ENCODE results near the gene C9orf43. TPM values are rescaled to one million over a fixed set of nuclear protein-coding genes. Genes with fewer than 3 reads are reported as not detected.
A peak's percentile ranks its signal among the peaks of the same experiment; 100 is the strongest.

The C9orf43 gene
- total RNA-seq, 1 experiment from 2014 or later = 0.82 TPM

GRCh38 chr9:113472199-113472598 is 61.7 kb downstream of the C9orf43 start:
- Histone ChIP-seq H3K9me3 (ENCODE audit: low read length) (no peaks in the 10 kb centered on the region), H2AFZ (ENCODE audit: low read length) (no peak overlapping the region), H3K79me2 (ENCODE audit: low read length) (no peaks in the 10 kb centered on the region), H3K4me1 (ENCODE audit: low read length) (no peaks in the 10 kb centered on the region), H3K4me2 (ENCODE audit: low read depth, low read length, poor library complexity, severe bottlenecking) (no peak overlapping the region), H4K20me1 (ENCODE audit: insufficient read depth, low read depth, low read length) (no peaks in the 10 kb centered on the region), H3K36me3 (ENCODE audit: insufficient read depth, low read length) (no peaks in the 10 kb centered on the region), H3K9ac (ENCODE audit: low read length) (no peak overlapping the region), H3K27me3 (ENCODE audit: low read length) (no peaks in the 10 kb centered on the region), H3K4me3 (ENCODE audit: low read length) (no peak overlapping the region), H3K9me2 (replicated peaks; ENCODE audit: insufficient read depth, low read length) (no peaks in the 10 kb centered on the region), H3K27ac (ENCODE audit: low read length) (no peak overlapping the region)
- DNase-seq = no peak

DNA sequence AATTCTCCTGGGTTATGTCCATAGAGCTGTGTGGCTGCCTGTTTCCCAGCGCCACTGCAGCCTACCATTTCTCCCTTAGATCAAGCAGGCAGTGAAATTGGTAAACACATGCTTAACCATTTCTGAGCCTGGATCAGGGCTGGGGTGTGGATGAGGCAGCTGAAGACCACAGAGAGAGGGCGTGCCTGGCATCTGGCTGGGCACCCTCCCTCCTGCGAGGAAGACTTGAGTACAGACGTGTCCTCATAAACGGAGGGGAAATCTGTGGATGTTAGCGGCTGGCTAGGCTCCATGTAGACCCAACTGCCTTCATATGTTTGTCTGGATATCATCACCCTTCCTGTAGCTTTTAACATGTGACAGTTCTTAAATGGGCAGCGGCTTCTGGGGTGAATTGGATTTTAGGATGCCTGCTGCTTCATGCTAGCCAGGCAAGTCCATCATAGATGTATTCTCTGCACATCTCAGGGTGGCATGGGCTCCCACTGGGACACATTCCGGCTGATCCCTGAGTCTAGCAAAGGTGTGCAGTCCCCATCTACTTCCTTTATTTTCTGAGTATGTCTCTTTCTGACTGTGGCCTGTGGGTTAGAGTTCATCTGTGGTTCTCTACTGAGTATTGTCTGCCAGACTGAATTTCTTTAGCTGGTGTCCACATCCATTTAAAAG is 63.9 kb downstream of the C9orf43 start:
- Histone ChIP-seq H3K27ac (ENCODE audit: low read length) (no peak overlapping the region), H3K27me3 (ENCODE audit: low read length) (no peaks in the 10 kb centered on the region), H3K4me2 (ENCODE audit: low read depth, low read length, poor library complexity, severe bottlenecking) (no peak overlapping the region), H3K4me3 (ENCODE audit: low read length) (no peak overlapping the region), H3K9ac (ENCODE audit: low read length) (no peak overlapping the region), H3K9me3 (ENCODE audit: low read length) (no peaks in the 10 kb centered on the region), H2AFZ (ENCODE audit: low read length) (no peak overlapping the region), H4K20me1 (ENCODE audit: insufficient read depth, low read depth, low read length) (no peaks in the 10 kb centered on the region), H3K9me2 (replicated peaks; ENCODE audit: insufficient read depth, low read length) (no peaks in the 10 kb centered on the region), H3K36me3 (ENCODE audit: insufficient read depth, low read length) (no peaks in the 10 kb centered on the region), H3K4me1 (ENCODE audit: low read length) (no peaks in the 10 kb centered on the region), H3K79me2 (ENCODE audit: low read length) (no peaks in the 10 kb centered on the region)
- DNase-seq = peak; percentile 21

DNA sequence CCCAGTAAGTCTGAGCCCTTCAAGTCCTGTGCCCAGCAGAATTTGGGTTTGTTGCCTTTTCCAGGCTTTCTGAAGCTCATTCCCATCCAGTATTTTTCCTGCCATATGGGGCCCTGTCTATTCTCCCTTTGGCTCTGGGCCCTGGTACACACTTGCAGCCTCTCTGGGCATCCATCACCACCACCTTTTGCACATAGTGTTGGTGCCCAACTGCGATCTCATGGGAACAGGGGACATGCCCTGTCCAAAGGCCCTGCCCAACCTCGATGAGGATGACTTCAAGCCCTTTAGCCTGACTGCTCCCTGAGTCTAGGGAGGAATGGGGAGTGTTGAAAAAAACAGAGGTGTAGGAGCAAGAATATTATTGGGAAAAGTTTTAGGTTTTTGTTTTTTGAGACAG is 64.5 kb downstream of the C9orf43 start:
- Histone ChIP-seq H4K20me1 (ENCODE audit: insufficient read depth, low read depth, low read length) (no peaks in the 10 kb centered on the region), H3K9ac (ENCODE audit: low read length) (no peak overlapping the region), H3K9me3 (ENCODE audit: low read length) (no peaks in the 10 kb centered on the region), H3K36me3 (ENCODE audit: insufficient read depth, low read length) (no peaks in the 10 kb centered on the region), H3K9me2 (replicated peaks; ENCODE audit: insufficient read depth, low read length) (no peaks in the 10 kb centered on the region), H3K4me2 (ENCODE audit: low read depth, low read length, poor library complexity, severe bottlenecking) (no peak overlapping the region), H2AFZ (ENCODE audit: low read length) (no peak overlapping the region), H3K27me3 (ENCODE audit: low read length) (no peaks in the 10 kb centered on the region), H3K79me2 (ENCODE audit: low read length) (no peaks in the 10 kb centered on the region), H3K4me3 (ENCODE audit: low read length) (no peak overlapping the region), H3K4me1 (ENCODE audit: low read length) (no peaks in the 10 kb centered on the region), H3K27ac (ENCODE audit: low read length) (no peak overlapping the region)
- DNase-seq = no peak

- Histone ChIP-seq H3K9ac (ENCODE audit: low read length) (no peak overlapping the region), H3K4me3 (ENCODE audit: low read length) (no peak overlapping the region), H3K36me3 (ENCODE audit: insufficient read depth, low read length) (no peaks in the 10 kb centered on the region), H3K9me3 (ENCODE audit: low read length) (no peaks in the 10 kb centered on the region), H3K9me2 (replicated peaks; ENCODE audit: insufficient read depth, low read length) (no peaks in the 10 kb centered on the region), H3K27me3 (ENCODE audit: low read length) (no peaks in the 10 kb centered on the region), H3K27ac (ENCODE audit: low read length) (no peak overlapping the region), H3K4me2 (ENCODE audit: low read depth, low read length, poor library complexity, severe bottlenecking) (no peak overlapping the region), H4K20me1 (ENCODE audit: insufficient read depth, low read depth, low read length) (no peaks in the 10 kb centered on the region), H2AFZ (ENCODE audit: low read length) (no peak overlapping the region), H3K4me1 (ENCODE audit: low read length) (no peaks in the 10 kb centered on the region), H3K79me2 (ENCODE audit: low read length) (no peaks in the 10 kb centered on the region)
- DNase-seq = peak; percentile 19
These were observed 65.4 kb downstream of the C9orf43 start for GRCh38 chr9:113475992-113476391.

DNA sequence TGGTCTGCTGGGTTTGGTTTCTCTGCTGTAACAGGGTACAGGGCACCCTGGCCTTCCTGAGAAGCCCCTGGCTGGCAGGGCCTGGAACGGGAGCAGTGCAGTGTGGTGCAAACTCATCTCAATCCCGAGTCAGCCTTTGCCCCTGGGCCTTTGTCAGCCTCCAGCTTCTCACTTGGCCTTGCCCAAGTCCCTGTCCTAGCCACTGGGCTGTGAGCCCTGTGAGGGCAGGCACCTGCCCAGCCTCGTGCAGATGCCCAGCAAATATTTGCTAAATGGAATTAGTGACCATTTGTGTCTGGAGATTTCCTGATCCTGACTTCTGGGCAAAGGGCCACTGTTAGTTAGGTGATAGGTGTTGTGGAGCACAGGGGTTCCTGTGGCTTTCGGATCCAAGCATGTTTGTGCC is 66.0 kb downstream of the C9orf43 start:
- Histone ChIP-seq H4K20me1 (ENCODE audit: insufficient read depth, low read depth, low read length) (no peaks in the 10 kb centered on the region), H3K4me3 (ENCODE audit: low read length) (no peak overlapping the region), H3K9me2 (replicated peaks; ENCODE audit: insufficient read depth, low read length) (no peaks in the 10 kb centered on the region), H3K27ac (ENCODE audit: low read length) (no peak overlapping the region), H2AFZ (ENCODE audit: low read length) (no peak overlapping the region), H3K9me3 (ENCODE audit: low read length) (no peaks in the 10 kb centered on the region), H3K27me3 (ENCODE audit: low read length) (no peaks in the 10 kb centered on the region), H3K79me2 (ENCODE audit: low read length) (no peaks in the 10 kb centered on the region), H3K36me3 (ENCODE audit: insufficient read depth, low read length) (no peaks in the 10 kb centered on the region), H3K4me2 (ENCODE audit: low read depth, low read length, poor library complexity, severe bottlenecking) (no peak overlapping the region), H3K9ac (ENCODE audit: low read length) (no peak overlapping the region), H3K4me1 (ENCODE audit: low read length) (no peaks in the 10 kb centered on the region)
- DNase-seq = peak; percentile 32

DNA sequence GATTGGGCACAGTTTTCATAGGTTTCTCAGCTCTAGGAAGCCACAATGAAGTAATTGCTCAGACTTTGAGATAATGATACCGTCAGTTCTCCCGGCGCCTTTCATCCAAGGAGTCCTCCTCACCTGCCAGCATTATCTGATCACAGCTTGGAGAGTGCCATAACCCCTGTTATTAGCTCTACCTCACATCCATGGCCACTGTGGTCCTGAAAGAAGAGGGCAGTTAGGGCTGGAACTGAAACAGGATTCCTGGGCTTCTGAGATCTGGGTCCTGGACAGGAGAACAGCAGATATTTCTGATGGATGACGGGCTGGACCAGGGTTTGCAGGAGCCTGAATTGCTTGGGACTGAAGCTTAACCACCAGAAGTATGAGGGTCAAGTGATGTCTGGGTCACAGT is 66.5 kb downstream of the C9orf43 start:
- Histone ChIP-seq H3K4me1 (ENCODE audit: low read length) (no peaks in the 10 kb centered on the region), H3K9me3 (ENCODE audit: low read length) (no peaks in the 10 kb centered on the region), H4K20me1 (ENCODE audit: insufficient read depth, low read depth, low read length) (no peaks in the 10 kb centered on the region), H3K9ac (ENCODE audit: low read length) (no peak overlapping the region), H3K36me3 (ENCODE audit: insufficient read depth, low read length) (no peaks in the 10 kb centered on the region), H3K79me2 (ENCODE audit: low read length) (no peaks in the 10 kb centered on the region), H3K27ac (ENCODE audit: low read length) (no peak overlapping the region), H3K9me2 (replicated peaks; ENCODE audit: insufficient read depth, low read length) (no peaks in the 10 kb centered on the region), H3K27me3 (ENCODE audit: low read length) (no peaks in the 10 kb centered on the region), H3K4me3 (ENCODE audit: low read length) (no peak overlapping the region), H2AFZ (ENCODE audit: low read length) (no peak overlapping the region), H3K4me2 (ENCODE audit: low read depth, low read length, poor library complexity, severe bottlenecking) (no peak overlapping the region)
- peak; percentile 21 for DNase-seq

DNA sequence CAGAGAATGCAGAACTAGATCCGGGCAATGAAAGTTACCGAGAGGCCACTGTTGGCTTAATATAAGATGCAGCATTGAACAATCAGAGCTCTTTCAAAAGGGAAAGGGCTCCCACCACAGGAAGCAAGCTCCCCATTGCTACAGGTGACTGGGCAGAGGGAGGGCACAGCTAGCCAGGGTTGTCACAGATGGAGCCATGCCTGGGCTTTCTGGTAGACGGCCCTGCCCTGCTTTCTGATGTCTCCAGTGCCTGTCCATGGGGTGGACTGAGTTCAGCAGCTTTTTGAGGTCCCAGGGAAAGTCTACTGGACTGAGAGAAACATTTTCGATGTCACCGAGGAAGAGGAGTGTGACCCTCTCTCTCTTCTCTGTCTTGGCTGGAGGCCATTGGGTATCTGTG is 67.1 kb downstream of the C9orf43 start:
- Histone ChIP-seq H3K27ac (ENCODE audit: low read length) (no peak overlapping the region), H3K4me1 (ENCODE audit: low read length) (no peaks in the 10 kb centered on the region), H4K20me1 (ENCODE audit: insufficient read depth, low read depth, low read length) (no peaks in the 10 kb centered on the region), H3K4me2 (ENCODE audit: low read depth, low read length, poor library complexity, severe bottlenecking) (no peak overlapping the region), H3K9ac (ENCODE audit: low read length) (no peak overlapping the region), H2AFZ (ENCODE audit: low read length) (no peak overlapping the region), H3K36me3 (ENCODE audit: insufficient read depth, low read length) (no peaks in the 10 kb centered on the region), H3K9me2 (replicated peaks; ENCODE audit: insufficient read depth, low read length) (no peaks in the 10 kb centered on the region), H3K9me3 (ENCODE audit: low read length) (no peaks in the 10 kb centered on the region), H3K27me3 (ENCODE audit: low read length) (no peaks in the 10 kb centered on the region), H3K4me3 (ENCODE audit: low read length) (no peak overlapping the region), H3K79me2 (ENCODE audit: low read length) (no peaks in the 10 kb centered on the region)
- no peak for DNase-seq

DNA sequence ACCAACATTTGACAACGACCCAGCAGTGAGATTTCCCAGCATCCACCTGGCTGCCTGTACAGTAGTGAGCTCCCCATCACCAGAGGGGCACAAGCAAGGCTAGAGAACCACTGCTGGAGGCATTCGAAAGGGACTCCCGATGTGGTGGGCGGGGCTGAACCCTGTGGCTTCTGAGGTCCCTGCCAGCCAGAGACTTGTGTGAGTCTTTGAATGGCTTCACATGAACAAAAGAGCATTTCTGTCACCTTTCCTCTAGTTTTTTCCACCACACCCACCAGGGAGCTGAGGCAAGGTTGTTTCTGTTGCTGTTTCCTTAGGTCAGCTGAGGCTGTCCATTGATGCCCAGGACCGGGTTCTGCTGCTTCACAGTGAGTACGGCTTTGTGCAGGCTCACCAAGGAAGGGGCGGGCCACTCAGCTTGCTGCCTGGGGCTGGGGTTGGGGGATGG is 68.7 kb downstream of the C9orf43 start:
- H4K20me1 ChIP-seq (ENCODE audit: insufficient read depth, low read depth, low read length) = no peaks in the 10 kb centered on the region
- no peaks in the 10 kb centered on the region for H3K9me3 ChIP-seq (ENCODE audit: low read length)
- no peaks in the 10 kb centered on the region for H3K9me2 ChIP-seq (replicated peaks; ENCODE audit: insufficient read depth, low read length)
- no peaks in the 10 kb centered on the region for H3K27me3 ChIP-seq (ENCODE audit: low read length)
- no peak overlapping the region for H3K9ac ChIP-seq (ENCODE audit: low read length)
- no peak overlapping the region for H3K4me2 ChIP-seq (ENCODE audit: low read depth, low read length, poor library complexity, severe bottlenecking)
- DNase-seq = peak; percentile 37
- H3K36me3 ChIP-seq (ENCODE audit: insufficient read depth, low read length) = no peaks in the 10 kb centered on the region
- no peaks in the 10 kb centered on the region for H3K79me2 ChIP-seq (ENCODE audit: low read length)
- no peak overlapping the region for H3K4me3 ChIP-seq (ENCODE audit: low read length)
- no peak overlapping the region for H2AFZ ChIP-seq (ENCODE audit: low read length)
- H3K27ac ChIP-seq (ENCODE audit: low read length) = no peak overlapping the region
- H3K4me1 ChIP-seq (ENCODE audit: low read length) = no peaks in the 10 kb centered on the region
